Hematopoietic multipotent progenitor cell treated with erythropoietin and hydrocortisone succinate and interleukin-3 and kit ligand, for 4 days (in vitro differentiated cells): Measurements from ENCODE around the gene EXOC6.
A peak's percentile ranks its signal among the peaks of the same experiment; 100 is the strongest.

Experiments used
- DNase-seq: peaks from one replicate; pipeline ENCODE4 v3.0.0-alpha.2; 2015

EXOC6 gene

DNA sequence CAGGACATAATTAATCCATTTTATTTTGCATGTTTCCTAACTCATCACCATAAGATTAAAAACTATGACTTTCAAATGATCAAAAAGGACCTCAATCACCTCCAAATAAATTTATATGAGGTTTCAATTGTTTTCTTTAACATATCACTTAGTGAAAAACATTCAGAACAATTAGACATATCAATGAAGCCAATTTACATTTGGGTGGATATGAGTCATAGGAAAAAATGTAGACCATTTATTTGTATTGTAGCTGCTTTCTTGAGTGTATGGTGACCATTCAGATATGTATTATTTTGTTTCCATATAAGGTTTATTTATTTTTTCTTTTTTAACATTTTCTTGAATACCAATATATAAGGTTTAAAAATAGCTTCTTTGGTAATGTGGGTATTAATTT lies 13.3 kb upstream of the EXOC6 start:
- no peak for DNase-seq

DNA sequence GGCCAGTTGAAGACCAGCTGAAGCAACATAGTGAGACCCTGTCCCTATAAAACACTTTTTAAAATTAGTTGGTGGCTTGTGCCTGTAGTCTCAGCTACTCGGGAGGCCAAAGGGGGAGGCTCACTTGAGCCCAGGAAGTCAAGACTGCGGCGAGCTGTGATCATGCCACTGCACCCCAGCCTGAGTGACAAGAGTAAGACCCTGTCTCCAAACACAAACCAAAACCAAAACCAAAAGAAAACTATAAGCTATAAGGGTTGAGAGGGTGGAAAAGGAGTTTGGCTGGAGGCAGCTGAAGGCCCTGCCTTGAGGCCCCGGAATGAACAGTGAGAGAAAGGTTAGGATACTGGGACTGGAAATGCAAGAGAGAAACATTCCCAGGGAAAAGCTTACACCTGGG lies 10.9 kb upstream of the EXOC6 start:
- DNase-seq = no peak

DNA sequence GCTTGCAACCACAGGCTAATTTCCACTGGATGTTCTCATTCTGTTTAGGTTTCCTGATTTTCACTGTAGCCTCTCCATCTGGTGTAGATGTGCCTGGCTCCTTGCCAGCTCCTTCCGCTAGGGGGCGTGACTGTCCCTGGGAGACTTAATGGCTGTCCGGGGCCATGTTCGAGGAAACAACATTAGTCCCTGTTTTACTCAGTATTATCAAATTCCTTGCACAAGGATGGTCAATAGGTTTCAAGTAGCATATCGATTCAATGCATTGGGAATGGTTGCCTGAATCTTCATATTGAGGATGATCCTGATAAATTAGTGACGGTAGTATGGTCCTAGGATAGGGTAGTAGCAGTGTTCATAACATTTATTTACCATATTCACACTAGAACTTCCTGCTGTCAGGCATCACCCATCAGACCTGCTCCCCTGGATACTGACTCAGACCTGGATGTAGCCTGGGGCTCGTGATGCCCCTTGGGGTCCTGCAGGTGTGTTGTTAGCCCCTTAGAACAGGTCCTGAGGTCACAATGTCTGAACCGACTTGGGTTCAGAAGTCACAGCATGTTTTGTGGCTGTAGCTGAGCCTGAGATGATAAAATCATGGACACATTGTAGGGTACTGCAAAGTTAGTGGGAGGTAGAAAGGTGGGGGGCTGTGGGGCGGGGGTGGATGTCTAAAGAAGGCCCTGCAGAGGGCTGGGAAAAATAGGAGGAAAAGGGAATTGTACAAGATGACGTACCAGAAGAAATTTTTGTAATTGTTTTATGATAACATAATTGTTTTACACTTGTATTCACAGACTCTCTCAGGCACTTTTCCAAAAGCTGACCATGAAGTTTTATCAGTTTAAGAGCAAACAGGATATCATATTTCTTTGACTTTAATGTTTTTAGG lies 8.9 kb upstream of the EXOC6 start:
- peak; percentile 81 for DNase-seq

DNA sequence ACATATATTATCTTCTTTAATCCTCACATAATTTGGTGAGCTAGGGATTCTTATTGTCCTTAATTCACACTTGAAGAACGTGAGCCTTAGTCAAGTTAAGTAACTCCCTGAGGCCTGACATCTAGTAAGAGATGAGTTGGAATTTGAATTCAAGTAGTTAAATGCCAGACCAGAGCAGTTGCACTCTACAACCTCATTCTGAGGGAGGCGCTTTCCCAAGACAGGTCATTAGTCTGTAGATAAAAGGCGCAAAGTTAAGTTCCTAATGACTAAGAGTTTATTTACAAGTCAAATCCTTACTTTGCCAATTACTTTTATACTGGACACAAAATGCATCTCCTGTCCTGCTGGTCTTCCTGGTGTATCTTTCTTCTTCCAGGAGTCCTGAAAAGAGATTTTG lies 3.6 kb upstream of the EXOC6 start:
- peak; percentile 69 for DNase-seq

DNA sequence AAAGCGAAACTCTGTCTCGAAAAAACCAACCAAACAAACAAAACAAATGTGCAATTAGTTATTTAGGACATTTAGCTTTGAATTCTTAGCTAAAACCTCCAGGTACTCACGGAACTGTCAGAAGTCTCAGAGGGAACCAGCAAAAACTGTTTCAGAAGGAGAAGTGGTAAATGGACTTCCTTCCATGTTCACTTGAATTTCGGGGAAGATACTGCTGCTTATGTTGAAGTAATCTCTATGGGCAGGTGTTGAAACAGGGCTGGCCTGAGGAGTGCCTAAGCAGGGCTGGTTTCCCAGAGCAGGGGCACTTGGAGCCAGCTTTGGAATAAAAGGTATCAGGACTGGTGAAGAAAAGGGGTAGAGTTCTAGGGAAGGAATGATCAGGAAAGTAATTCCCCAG lies 2.4 kb upstream of the EXOC6 start:
- DNase-seq = peak; percentile 76

DNA sequence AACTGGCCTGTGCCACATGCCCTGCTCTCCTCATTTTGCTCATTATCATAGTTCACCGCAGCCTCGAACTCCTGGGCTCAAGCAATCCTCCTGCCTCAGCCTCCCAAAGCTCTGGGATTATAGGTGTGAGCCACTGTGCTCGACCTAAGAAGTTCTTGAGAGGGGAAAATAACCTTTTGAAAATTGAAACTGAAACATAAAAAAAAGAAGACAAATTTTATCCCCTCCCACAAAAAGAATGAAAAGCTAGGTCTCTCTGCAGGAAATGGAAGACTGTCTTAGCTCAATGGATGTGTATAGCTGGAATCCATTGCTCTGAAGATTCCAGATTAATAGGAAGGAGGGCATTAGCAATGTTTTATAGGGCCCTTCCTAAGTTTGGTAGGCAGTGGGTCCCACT lies 2.0 kb upstream of the EXOC6 start:
- DNase-seq = no peak

DNA sequence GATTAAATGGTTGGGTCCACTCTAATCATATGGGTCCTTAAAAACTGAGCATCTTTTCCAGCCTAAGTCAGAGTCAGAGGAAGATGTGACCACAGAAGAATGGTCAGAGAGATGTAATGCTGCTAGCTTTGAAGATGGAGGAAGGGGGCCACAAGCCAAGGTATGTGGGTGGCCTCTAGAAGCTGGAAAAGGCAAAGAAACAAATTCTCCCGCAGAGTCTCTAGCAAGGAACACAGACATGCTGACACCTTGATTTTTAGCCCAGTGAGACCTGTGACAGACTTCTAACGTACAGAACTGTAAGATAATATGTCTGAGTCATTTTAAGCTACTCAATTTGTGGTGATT lies 1.5 kb upstream of the EXOC6 start:
- no peak for DNase-seq

DNA sequence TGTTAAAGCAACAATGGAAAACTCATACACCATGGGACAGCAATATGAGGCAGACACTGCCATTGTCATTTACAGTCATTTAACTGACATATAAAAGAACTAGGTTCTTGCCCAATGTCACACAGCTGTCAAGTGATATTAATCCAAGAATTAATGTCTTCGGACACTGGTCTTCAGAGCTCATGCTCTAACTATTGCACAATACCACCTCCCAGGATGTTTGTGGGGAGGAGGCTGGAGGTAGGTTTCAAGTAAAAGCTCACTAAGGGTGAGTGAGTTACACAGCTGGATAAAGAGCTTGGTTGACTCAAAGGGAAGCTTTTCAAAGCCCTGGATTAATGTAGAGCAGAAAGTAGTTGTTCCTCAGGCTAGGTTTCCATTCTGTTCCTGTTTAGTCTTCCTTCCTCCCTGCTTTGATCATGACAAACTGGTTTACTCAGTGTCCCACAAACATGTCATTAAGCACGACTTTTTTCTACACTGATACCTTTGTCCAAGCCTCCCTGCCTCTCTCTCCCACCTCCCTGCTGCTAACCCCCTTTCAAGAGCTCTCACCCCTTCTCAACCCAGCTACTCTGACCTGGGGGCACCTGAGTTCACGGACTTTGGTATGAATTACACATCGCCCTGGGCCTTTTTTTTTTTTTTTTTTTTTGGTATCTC lies 987 bp upstream of the EXOC6 start:
- DNase-seq = peak; percentile 64

DNA sequence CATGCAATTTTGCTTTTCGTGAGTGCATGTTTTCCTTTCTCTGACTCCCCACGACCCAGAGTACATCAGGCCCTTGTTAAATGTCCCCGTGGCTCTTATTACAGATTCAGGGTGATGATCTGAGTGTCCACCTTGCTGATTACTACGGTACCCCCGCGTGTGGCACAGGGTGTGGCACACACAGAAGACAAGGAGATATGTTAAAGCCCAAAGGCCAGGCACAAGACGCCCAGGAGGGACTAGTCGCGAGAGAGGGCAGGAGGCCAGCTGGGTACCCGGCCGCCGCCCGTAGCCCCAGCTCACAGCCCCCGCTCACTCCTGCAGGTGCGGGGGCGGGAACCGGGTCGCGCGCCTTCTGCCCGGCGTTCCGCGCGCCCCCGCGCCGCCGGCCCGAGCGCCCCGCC lies 281 bp upstream of the EXOC6 start:
- DNase-seq = no peak

DNA sequence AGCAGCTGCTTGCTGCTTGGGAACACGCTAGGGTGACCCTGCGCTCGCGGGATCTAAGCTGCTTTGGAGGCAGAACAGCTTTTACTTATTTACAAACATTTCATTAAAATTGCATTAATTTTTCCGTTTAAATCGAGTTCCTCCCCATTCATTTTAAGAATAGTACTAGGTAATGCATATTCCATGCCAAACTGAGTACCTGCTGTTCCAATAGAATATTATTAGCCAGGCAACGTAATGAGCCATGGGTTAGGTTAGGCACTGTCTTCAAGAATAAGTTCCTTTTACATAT lies 860 bp downstream of the EXOC6 start:
- DNase-seq = no peak

DNA sequence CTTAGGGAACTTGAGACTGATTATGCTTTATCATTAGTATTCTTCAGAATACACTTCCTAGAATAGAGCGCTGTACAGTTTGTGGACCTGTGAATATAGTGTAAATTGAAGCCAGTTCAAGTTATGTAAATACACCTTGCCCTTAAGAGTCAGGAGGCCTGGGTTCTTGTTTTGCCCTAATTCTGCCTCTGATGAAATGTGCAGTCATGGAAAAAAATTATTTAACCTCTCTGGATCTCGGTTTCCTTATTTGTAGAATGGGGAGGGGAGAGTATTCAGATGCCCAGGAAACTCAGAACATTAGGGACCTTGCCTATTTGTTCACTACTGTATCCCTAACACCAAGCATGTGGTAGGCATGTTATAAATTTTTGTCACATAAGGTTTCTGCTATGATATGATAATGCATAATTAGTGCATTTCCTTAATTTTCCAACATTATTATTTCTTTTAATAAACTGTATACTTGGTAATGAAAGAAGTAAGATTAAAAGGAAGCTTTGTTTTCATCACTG lies 1.3 kb downstream of the EXOC6 start:
- no peak for DNase-seq

DNA sequence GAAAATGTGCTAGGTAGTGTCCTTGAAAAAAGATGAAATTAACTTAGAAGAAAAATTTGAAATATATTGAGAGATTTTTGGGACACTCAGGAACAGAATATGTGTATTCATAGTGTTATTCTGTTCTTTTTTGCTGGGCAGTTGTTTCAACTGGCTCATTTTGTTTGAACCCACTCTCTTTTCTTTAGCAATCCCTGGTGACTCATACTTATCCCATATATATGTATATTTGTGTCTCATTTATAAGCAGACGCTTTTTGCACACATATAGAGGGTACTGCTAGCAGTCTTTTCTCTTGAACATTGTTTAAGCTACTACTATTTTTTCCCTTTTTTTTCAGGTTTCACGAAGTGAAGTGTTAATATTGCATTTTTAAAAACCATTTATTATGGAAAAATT lies 1.9 kb downstream of the EXOC6 start:
- no peak for DNase-seq

DNA sequence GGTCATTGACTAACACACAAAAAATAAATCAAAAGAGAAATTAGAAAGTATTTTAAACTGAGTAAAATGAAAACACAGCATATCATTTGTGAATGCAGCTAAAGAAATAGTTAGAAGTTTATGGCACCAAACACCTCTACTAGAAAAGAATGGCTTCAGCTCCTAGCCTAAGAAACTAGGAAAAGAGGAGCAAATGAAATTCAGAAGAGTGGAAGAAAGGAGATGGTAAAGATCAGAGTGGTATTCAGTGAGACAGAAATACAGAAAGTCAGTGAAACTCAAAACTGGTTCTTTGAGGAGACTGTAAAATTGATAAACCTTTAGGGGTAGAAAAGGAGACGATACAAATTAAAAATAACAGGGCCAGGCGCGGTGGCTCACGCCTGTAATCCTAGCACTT lies 2.7 kb downstream of the EXOC6 start:
- DNase-seq = no peak

DNA sequence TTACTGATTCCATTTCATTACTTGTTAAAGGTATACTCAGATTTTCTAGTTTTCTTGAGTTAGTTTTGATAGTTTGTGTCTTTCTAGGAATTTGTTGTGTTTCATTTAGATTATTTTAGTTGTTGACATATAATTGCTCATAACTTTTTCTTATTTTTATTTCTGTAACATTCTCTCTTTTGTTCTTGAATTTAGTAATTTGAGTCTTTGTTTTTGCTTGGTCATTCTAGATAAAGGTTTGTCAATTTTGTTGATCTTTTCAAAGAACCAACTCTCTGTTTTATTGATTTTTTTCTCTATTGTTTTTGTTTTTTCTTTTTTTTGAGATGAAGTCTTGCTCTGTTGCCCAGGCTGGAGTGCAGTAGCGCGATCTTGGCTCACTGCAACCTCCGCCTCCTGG lies 7.2 kb downstream of the EXOC6 start:
- DNase-seq = no peak

DNA sequence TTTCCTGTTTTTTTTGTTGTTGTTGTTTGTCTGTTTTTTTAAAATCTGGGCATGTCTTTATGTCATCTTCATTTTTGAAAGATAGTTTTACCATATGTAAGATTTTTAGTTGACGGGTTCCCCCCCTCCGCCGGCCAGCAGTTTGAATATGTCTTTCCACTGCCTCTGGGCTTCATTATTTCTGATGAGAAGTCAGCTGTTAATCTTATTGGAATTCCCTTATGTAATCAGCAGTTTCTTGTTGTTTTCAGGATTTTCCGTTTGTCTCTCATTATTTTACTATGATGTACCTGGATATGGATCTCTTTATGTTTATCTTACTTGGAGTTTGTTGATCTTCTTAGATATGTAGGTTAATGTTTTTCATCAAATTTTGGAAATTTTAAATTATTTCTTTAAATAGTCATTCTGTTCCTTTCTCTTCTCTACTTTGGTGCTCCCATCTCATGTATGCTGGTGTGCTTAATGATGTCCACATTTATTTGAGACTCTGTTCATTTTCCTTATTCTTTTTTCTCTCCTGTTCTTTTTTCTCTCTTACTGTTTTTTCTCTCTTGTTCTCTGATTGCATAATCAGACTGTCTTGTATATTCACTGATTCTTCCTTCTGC lies 9.7 kb downstream of the EXOC6 start:
- DNase-seq = no peak

DNA sequence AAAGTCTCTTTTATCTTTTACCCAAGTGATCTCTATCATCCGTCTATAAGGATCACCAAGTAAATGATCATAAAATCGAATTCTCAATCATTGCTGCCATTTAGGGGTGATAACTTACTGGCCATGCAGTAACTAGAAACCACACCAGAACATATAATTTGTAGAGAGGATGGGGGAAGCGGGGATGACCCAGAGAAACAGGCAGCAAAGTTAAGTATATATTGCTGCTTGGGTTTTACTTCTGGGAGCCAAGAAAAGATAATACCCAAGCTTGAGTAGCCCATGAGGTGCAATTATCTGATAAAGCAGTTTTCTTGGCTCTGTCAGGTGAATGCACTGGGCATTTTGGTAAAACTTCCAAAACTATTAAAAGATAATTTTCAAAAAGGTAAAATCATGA lies 18.9 kb downstream of the EXOC6 start:
- DNase-seq = no peak

DNA sequence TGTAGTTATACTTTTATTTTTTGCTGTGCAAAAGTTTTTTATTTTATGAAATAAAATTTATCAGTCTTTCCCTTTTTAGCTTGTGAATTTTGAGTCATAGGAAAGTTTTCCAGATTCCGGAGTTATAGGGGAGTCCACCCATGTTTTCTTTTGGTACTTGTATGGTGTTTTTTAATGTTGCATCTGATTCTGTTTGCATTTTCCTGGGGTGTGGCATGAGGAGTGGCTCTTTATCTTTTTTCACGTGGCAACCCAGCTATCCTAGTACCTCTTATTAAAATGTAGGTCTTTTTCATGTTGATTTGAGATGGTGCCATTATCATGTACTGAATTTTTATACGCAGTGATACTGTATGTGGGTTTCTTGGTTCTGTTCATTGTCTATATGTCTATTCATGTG lies 19.7 kb downstream of the EXOC6 start:
- DNase-seq = no peak

DNA sequence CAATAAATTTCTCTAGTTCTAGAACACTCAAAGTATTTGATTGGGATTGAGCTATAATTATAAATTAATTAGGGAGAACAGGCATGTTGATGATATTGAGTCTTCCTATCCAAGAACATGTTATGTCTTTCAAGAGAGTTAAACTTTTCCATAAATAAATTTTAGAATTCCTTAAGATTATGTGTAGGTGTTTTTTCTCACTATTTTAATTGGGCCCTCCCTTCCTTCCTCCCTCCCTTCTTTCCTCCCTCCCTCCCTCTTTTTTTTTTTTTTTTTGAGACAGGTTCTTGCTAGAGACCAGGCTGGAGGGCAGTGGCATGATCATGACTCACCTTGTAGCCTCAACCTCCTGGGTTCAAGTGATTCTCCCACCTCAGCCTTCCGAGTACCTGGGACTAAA lies 20.2 kb downstream of the EXOC6 start:
- no peak for DNase-seq

DNA sequence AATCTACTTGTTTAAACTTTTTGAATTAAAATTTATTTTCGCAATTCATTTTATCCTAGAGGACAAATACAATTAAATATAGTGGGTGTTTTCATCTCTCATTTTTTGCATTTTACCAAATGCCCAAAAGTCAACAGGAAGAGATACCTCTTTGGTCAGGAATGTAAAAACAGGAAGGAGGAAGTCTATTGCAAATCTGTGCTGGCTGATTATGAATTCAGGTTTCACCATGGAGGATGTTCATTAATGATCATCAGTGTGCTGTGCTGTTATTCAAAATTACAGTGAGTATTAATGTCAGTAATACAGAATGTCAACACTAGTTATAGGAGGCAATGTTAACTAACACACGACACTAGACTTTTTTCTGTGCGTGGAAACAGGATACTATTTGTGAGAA lies 24.7 kb downstream of the EXOC6 start:
- no peak for DNase-seq

DNA sequence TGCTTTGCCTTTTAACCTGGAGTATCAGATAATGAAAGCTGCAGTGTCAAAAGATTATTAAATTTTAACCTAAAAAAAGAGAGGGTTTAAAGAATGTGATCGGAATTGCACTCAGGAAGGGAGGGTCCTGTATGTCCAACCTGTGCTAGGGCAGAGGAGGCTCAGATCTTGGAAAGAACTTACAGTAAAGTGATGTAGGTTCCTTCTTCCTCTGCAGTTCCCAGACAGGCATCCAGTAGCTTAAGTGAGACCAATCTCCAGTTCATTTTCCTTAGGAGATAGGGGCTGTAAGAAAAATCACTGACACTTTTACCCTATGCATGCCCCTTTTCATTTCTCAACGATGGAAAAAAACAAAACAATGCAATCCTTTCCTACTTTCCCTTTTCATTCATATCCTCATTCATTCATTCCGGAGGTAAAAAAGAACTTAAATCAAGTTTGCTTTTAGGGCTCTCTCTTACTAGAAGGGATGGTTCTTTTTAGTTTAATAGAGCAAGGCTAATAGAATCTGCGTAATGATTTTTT lies 28.3 kb downstream of the EXOC6 start:
- DNase-seq = no peak

DNA sequence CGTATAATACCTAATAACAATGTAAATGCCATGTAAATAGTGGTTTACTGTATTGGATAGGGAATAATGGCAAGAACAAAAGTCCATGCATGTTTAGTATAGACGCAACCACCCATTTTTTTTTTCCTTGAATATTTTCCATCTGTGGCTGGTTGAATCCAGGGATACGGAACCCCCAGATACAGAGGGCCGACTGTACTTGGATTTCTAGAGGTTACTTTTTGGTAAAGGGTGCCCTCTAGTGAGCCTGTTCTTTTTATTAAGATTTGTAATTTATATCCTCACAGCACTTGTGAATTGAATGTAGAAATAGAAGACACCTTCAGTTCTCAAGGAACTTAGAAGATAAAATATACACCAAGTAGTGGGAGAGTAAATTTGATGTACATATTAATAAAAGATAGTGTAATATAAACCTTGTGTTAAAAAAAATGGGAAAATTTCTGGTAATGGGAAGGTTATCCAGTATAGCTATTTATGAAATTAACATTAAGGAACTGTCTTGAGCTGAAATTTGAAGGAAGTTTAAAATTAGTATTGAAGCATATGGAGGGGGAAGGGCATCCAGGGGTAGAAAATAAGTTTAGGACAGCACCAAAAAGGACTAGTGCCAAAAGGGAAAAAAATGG lies 32.0 kb downstream of the EXOC6 start:
- DNase-seq = peak; percentile 84

DNA sequence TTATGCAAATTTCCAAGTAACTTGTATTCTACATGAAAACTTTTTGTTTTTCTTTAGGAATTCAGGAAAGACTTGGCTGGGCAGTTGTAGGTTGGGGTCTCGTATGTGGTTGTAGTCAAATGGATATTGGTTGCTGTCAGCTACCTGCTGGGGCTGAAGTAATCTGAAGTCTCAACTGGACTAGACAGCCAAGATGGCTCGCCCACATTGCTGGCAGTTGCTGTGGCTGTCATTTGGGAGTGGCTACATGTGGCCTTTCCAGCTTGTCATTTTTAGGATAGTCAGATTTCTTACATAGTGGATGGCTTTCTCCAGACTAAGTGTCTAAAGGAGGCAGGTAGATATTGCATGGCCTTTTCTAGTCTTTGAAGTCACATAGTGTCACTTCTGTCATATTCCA lies 32.6 kb downstream of the EXOC6 start:
- no peak for DNase-seq

DNA sequence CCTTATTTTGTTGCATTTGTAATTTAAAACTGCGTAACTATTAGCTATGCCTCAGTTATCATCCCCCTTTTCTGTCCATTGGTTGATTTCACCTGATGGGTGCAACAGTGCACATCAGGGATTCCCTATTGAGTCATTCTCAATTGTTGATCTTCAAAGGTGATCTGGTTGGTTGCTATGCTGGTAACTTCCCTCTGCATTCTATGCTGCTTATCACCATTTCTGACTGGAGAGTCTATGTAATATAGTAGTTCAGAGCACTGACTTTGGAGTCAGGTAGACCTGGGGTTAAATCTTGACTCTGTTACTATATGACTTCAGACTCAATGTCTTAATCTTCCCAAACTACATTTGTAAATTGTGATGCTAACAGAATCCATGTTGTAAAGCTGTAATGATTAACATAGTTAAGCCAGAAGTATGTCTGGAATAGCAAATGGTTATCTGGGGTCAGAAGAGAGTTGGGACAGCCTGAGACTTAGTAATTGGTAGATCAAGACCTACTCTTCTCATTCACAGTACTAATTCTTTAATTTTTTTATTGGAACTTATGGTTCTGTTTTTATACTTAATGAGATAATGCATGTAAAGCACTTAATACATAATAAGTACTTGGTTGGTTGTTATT lies 38.1 kb downstream of the EXOC6 start:
- no peak for DNase-seq
